ENCODE data around the gene ASGR1. TPM values are rescaled to one million over a fixed set of nuclear protein-coding genes. Genes with fewer than 3 reads are reported as not detected.

The ASGR1 gene
- total and polyA plus RNA-seq, 2 of the 4 experiments (the other 2 are of a cell fraction) = 1.3 to 3.8 TPM

- BruUV-seq (replicated peaks) = no TSS peak
- Histone ChIP-seq H3K4me1 (ENCODE audit: control insufficient read depth, insufficient read depth, low read length) (peaks cover 9% of the 10 kb centered on the region), H3K23ac (ENCODE audit: low read depth, low read length) (peak overlapping the region; percentile 45; the same call in 1 of the 2 replicates), H3K27ac (ENCODE audit: insufficient read depth, low read length) (peak overlapping the region; percentile 45), H3K4me3 (ENCODE audit: insufficient read depth, low read depth, low read length) (peak overlapping the region; percentile 51), H4K20me1 (ENCODE audit: insufficient read depth, low read length) (peaks cover 38% of the 10 kb centered on the region), H2BK5ac (ENCODE audit: low read depth, low read length, poor library complexity, severe bottlenecking) (peak overlapping the region; percentile 61), H2AFZ (replicated peaks; ENCODE audit: low read length, poor library complexity) (peak overlapping the region; percentile 95), H2BK120ac (ENCODE audit: low read depth, low read length) (peak overlapping the region; percentile 55), H3K36me3 (ENCODE audit: control insufficient read depth, insufficient read depth, low read length) (peaks cover 21% of the 10 kb centered on the region), H4K91ac (ENCODE audit: insufficient read depth, low read depth, low read length) (0 out of 2 replicates have a peak overlapping the region, but pooled peaks have one; percentile 55), H3K9ac (ENCODE audit: low read depth, low read length) (peak overlapping the region; percentile 61), H2BK15ac (ENCODE audit: low read depth, low read length) (peak overlapping the region; percentile 49; the same call in 1 of the 3 replicates), H3K9me1 (ENCODE audit: insufficient read depth, low read length) (peaks cover 13% of the 10 kb centered on the region), H3K56ac (ENCODE audit: extremely low read depth, insufficient read depth, low read length) (no peak overlapping the region), H3K27me3 (ENCODE audit: control insufficient read depth, insufficient read depth, low read length) (no peaks in the 10 kb centered on the region), H3K4ac (ENCODE audit: low read depth, low read length) (peak overlapping the region; percentile 91), H2AK5ac (ENCODE audit: low read depth, low read length) (peak overlapping the region; percentile 77), H3K79me1 (ENCODE audit: low read depth in 1 of 2, low read length in 2 of 2) (peaks cover 13 to 68% of the 10 kb centered on the region in 2 experiments), H2AK9ac (replicated peaks; ENCODE audit: low read depth, low read length, poor library complexity) (peak overlapping the region; percentile 92), H4K8ac (ENCODE audit: low read depth in 2 of 2, low read length in 2 of 2) (peak overlapping the region; percentile 62 to 75), H4K5ac (ENCODE audit: low read depth, low read length) (peak overlapping the region; percentile 13; the same call in 1 of the 2 replicates), H3K9me3 (ENCODE audit: control insufficient read depth, insufficient read depth, low read length) (no peaks in the 10 kb centered on the region), H3K18ac (ENCODE audit: low read depth, low read length) (peak overlapping the region; percentile 5), H3K4me2 (ENCODE audit: low read depth, low read length) (peak overlapping the region; percentile 68), H3K14ac (replicated peaks; ENCODE audit: low read depth, low read length) (peak overlapping the region; percentile 88), H2BK20ac (ENCODE audit: low read depth, low read length) (no peak overlapping the region)
- ATAC-seq (ENCODE audit: low read depth) = peak; percentile 95
- in situ Hi-C loops (cut with MboI; ENCODE audit: low sequenced_read_pairs) = no loop called here
- TF ChIP-seq MAZ (IDR thresholded peaks at IDR 0.05; ENCODE audit: borderline replicate concordance, low read depth, low read length) = peak; percentile 88
- peak; percentile 8; the same call in 1 of the 2 replicates for TF ChIP-seq USF2 (IDR thresholded peaks at IDR 0.05; ENCODE audit: low read depth, low read length)
- TF ChIP-seq SMC3 (IDR thresholded peaks at IDR 0.05; ENCODE audit: low read depth, low read length) = no peak
- 2% methylated on average over 10 of the region's 34 CpGs; no CpG with 5 or more reads in 1 of the 2 experiments for WGBS, 2 experiments (ENCODE audit: extremely low coverage in 2 of 2, insufficient read length in 1 of 2)
- dilution Hi-C loops (cut with HindIII; ENCODE audit: low sequenced_read_pairs, unreplicated experiment) = no loop called here
- CTCF ChIA-PET = no interaction called here
- intact Hi-C loops (cut with micrococcal nuclease) = no loop called here
- POLR2A ChIA-PET (ENCODE audit: unreplicated experiment) = no interaction called here
- peak; percentile 85 for DNase-seq
Observed at GRCh38 chr17:7204828-7205461, 25.8 kb upstream of the ASGR1 start.
